ENCODE measurements around the gene PRKCB.

PRKCB gene

GRCh38 chr16:23836404-23837311, 875 bp downstream of the PRKCB start:
- no peak for DNase-seq

- DNase-seq = no peak
These were observed 1.9 kb downstream of the PRKCB start for GRCh38 chr16:23837553-23838308.

- DNase-seq = no peak
These were observed 2.8 kb downstream of the PRKCB start for GRCh38 chr16:23838485-23839142.

GRCh38 chr16:23840310-23840709, 4.5 kb downstream of the PRKCB start:
- DNase-seq = no peak

GRCh38 chr16:23842137-23842600, 6.4 kb downstream of the PRKCB start:
- no peak for DNase-seq

GRCh38 chr16:23843143-23843542, 7.4 kb downstream of the PRKCB start:
- DNase-seq = no peak

- no peak for DNase-seq
These were observed 11.5 kb downstream of the PRKCB start for GRCh38 chr16:23847251-23847650.

- DNase-seq = no peak
These were observed 12.2 kb downstream of the PRKCB start for GRCh38 chr16:23847948-23848347.

- DNase-seq = no peak
These were observed 13.2 kb downstream of the PRKCB start for GRCh38 chr16:23848958-23849357.

GRCh38 chr16:23852794-23853562, 17.2 kb downstream of the PRKCB start:
- no peak for DNase-seq

- no peak for DNase-seq
These were observed 19.2 kb downstream of the PRKCB start for GRCh38 chr16:23855010-23855409.

GRCh38 chr16:23856251-23856709, 20.5 kb downstream of the PRKCB start:
- DNase-seq = no peak

GRCh38 chr16:23857256-23857880, 21.6 kb downstream of the PRKCB start:
- no peak for DNase-seq

GRCh38 chr16:23857881-23858269, 22.1 kb downstream of the PRKCB start:
- DNase-seq = no peak

GRCh38 chr16:23858542-23858941, 22.8 kb downstream of the PRKCB start:
- no peak for DNase-seq

GRCh38 chr16:23859713-23860269, 24.0 kb downstream of the PRKCB start:
- no peak for DNase-seq

- no peak for DNase-seq
These were observed 26.1 kb downstream of the PRKCB start for GRCh38 chr16:23861874-23862273.

GRCh38 chr16:23862556-23862955, 26.8 kb downstream of the PRKCB start:
- no peak for DNase-seq

GRCh38 chr16:23863511-23864422, 28.0 kb downstream of the PRKCB start:
- no peak for DNase-seq

- no peak for DNase-seq
These were observed 30.1 kb downstream of the PRKCB start for GRCh38 chr16:23865853-23866252.

GRCh38 chr16:23866621-23867020, 30.8 kb downstream of the PRKCB start:
- DNase-seq = no peak

All from T1000 (cell line).